Measurements from ENCODE around the gene FIP1L1. TPM values are rescaled to one million over a fixed set of nuclear protein-coding genes. Genes with fewer than 3 reads are reported as not detected.

FIP1L1 gene
- total and polyA plus RNA-seq, 9 of the 15 experiments (the other 6 are each of a cell fraction or from before 2014, with no cell fraction given) = 34.6 to 137 (median 72.0) TPM

DNA sequence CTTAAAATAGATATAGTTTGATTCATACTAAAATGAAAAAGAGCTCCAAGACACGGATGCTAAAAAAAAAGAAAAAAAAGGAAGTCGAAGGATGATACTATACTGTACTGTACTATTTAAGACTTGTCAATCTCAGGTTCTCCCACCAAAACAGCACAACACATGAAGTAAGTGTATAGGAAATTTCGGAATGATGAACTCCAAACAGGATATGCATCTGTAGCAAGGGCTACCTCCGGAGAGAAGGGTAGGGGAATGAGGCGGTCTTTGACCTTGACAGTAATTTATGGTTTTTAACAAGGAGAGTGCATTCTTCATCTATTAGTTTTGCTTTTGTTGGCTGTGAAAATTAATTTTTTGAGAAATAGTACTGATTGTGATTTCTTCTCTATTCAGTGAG lies 541 bp upstream of the FIP1L1 start:
- ChIA-PET CTCF (ENCODE audit: low intra/inter-chr PET ratio) (no interaction called here), POLR2A (interaction anchor here (1.0 to 1.3 kb wide), 2 partner anchors 11 to 13 kb away, joined by 3 to 5 read pairs; partner anchors contain the start of gene SCFD2)
- H3K36me3 ChIP-seq (ENCODE audit: control insufficient read depth, insufficient read depth, low read length) = peaks cover 25% of the 10 kb centered on the region
- DNase-seq (ENCODE audit: extremely low read depth in 1 of 4, low spot score in 3 of 4) = no peak
- H2AFZ ChIP-seq (ENCODE audit: low read depth, low read length) = peak overlapping the region; percentile 89
- H3K9me1 ChIP-seq (ENCODE audit: control insufficient read depth, insufficient read depth, low read length) = no peaks in the 10 kb centered on the region
- peak overlapping the region in 1 of 2 experiments; percentile 83; a peak in 2 of 4 replicates for H3K9ac ChIP-seq (ENCODE audit: insufficient read depth in 1 of 2, low read depth in 2 of 2, low read length in 2 of 2)
- peak; percentile 56 for FAIRE-seq
- intact Hi-C loops (cut with micrococcal nuclease) (loop anchor here (10.0 kb wide), 1 partner anchor 182 kb away; no protein-coding TSS in a partner anchor), in situ Hi-C loops (cut with MboI) (no loop called here)
- H3K27ac ChIP-seq (ENCODE audit: extremely low read depth, low read depth, low read length) = peak overlapping the region; percentile 62
- H3K4me2 ChIP-seq (ENCODE audit: insufficient read depth, low read length) = peak overlapping the region; percentile 78
- H4K20me1 ChIP-seq (replicated peaks; ENCODE audit: control insufficient read depth, insufficient read depth, low read length) = no peaks in the 10 kb centered on the region; the same call in 1 of the 2 replicates
- BruUV-seq (replicated peaks) = TSS peak; percentile 63
- no peaks in the 10 kb centered on the region for H3K9me3 ChIP-seq (replicated peaks; ENCODE audit: control insufficient read depth, insufficient read depth, low read depth, low read length)
- H3K27me3 ChIP-seq (ENCODE audit: control insufficient read depth in 2 of 2, insufficient read depth in 2 of 2, low read length in 2 of 2) = no peaks in the 10 kb centered on the region
- peaks cover 8 to 23% of the 10 kb centered on the region in 2 experiments; a peak in 3 of 5 replicates for H3K4me1 ChIP-seq (replicated peaks in 1 of 2; ENCODE audit: control insufficient read depth in 2 of 2, insufficient read depth in 2 of 2, low read length in 2 of 2)
- 34% methylated on average over 5 of the region's 5 CpGs for WGBS (ENCODE audit: insufficient coverage, low coverage, missing lambda C conversion rate)
- peak overlapping the region; percentile 63 for H3K4me3 ChIP-seq
- no peak for ATAC-seq
- peaks cover 45% of the 10 kb centered on the region for H3K79me2 ChIP-seq (ENCODE audit: control insufficient read depth, insufficient read depth, low read length)
- no peak for TF ChIP-seq POLR3A (IDR thresholded peaks at IDR 0.05; ENCODE audit: borderline replicate concordance, extremely low read depth, insufficient read depth, insufficient read length)
- TF ChIP-seq ZNF282 (CRISPR knock-in tag; IDR thresholded peaks at IDR 0.05) = no peak
- TF ChIP-seq, protein P1, sequence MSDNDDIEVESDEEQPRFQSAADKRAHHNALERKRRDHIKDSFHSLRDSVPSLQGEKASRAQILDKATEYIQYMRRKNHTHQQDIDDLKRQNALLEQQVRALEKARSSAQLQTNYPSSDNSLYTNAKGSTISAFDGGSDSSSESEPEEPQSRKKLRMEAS (CRISPR knock-in tag; IDR thresholded peaks at IDR 0.05) = no peak
- TF ChIP-seq ZBTB40 (IDR thresholded peaks at IDR 0.05) = peak; percentile 39; the same call in 1 of the 2 replicates
- no peak for TF ChIP-seq ZBTB40 (CRISPR knock-in tag; IDR thresholded peaks at IDR 0.05)
- TF ChIP-seq ZNF23 (CRISPR knock-in tag; IDR thresholded peaks at IDR 0.05) = no peak
- no peak for TF ChIP-seq PBX2 (CRISPR knock-in tag; IDR thresholded peaks at IDR 0.05; ENCODE audit: low read depth)
- TF ChIP-seq PBX2 (tag; conservative IDR thresholded peaks at IDR 0.05; ENCODE audit: low read depth) = peak; percentile 55
- TF ChIP-seq POLR3G (IDR thresholded peaks at IDR 0.05; ENCODE audit: extremely low read depth, insufficient read length, insufficient replicate concordance) = no peak

Measured in K562 (cell line).